OCI-LY7 (cell line): ENCODE measurements around the gene AHCY. TPM values are rescaled to one million over a fixed set of nuclear protein-coding genes. Genes with fewer than 3 reads are reported as not detected.

ENCODE experiments used
- BruUV-seq: library from RNA; stranded (reverse); fragments of 400-500 nt; replicated peaks from 2 replicates; lab custom pipeline; 2021; lab: Mats Ljungman, UMichigan
- CTCF ChIA-PET: fragments of 300-600 bp; sonication (Branson Sonifier 250); formaldehyde crosslinking; loops from one replicate; lab custom pipeline; 2022; ENCODE audit warnings: antibody characterized with exemption; ENCODE audit not compliant: unreplicated experiment; lab: Charles Lee
- POLR2A ChIA-PET: fragments of 300-600 bp; sonication (Branson Sonifier 250); formaldehyde crosslinking; loops from one replicate; lab custom pipeline; 2022; ENCODE audit warnings: antibody characterized with exemption; lab: Charles Lee
- DNase-seq: peaks from one replicate; pipeline ENCODE4 v3.0.0-alpha.2; 2015; ENCODE audit warnings: low spot score
- H2AFZ ChIP-seq: fragments of 200-600 bp; sonication (generic), shearing (Covaris generic); 2 replicates; pipeline ENCODE4 v1.6.1; 2014; ENCODE audit warnings: mild to moderate bottlenecking, antibody characterized with exemption, low read length, moderate library complexity
- H3K27ac ChIP-seq: fragments of 200-600 bp; sonication (generic); 2 replicates; pipeline ENCODE4 v1.5.1; 2014; ENCODE audit warnings: mixed run types, low read depth, mild to moderate bottlenecking, moderate library complexity, low read length, inconsistent platforms; ENCODE audit not compliant: poor library complexity, severe bottlenecking
- H3K36me3 ChIP-seq: fragments of 200-600 bp; sonication (generic); 2 replicates; pipeline ENCODE4 v1.6.1; 2014; ENCODE audit warnings: mild to moderate bottlenecking, antibody characterized with exemption, low read length, moderate library complexity, mixed read lengths; ENCODE audit not compliant: insufficient read depth
- H3K4me1 ChIP-seq: fragments of 200-600 bp; sonication (generic); 2 replicates; pipeline ENCODE4 v1.5.1; 2014; ENCODE audit warnings: mild to moderate bottlenecking, low read length; ENCODE audit not compliant: insufficient read depth, poor library complexity, severe bottlenecking
- H3K4me2 ChIP-seq: fragments of 200-600 bp; sonication (generic); 2 replicates; pipeline ENCODE4 v1.6.1; 2014; ENCODE audit warnings: mild to moderate bottlenecking, low read length
- H3K4me3 ChIP-seq: fragments of 200-600 bp; sonication (generic); 2 replicates; pipeline ENCODE4 v1.5.1; 2014; ENCODE audit warnings: mild to moderate bottlenecking, low read depth, low read length; ENCODE audit not compliant: poor library complexity, severe bottlenecking
- H3K79me2 ChIP-seq: fragments of 200-600 bp; sonication (generic); 2 replicates; pipeline ENCODE4 v1.6.1; 2016; ENCODE audit warnings: low read depth, mild to moderate bottlenecking, low read length, moderate library complexity, mixed read lengths; ENCODE audit not compliant: insufficient read depth
- H3K9me2 ChIP-seq: fragments of 200-600 bp; sonication (generic); 2 replicates; pipeline ENCODE4 v1.6.1; 2016; ENCODE audit warnings: mild to moderate bottlenecking, low read length, mixed read lengths; ENCODE audit not compliant: insufficient read depth
- H3K9me3 ChIP-seq: fragments of 200-600 bp; sonication (generic); 2 replicates; pipeline ENCODE4 v1.6.1; 2014; ENCODE audit warnings: mild to moderate bottlenecking, mixed run types, low read length, mixed read lengths
- H4K20me1 ChIP-seq: fragments of 200-600 bp; sonication (generic); 2 replicates; pipeline ENCODE4 v1.6.1; 2014; ENCODE audit warnings: mild to moderate bottlenecking, antibody characterized with exemption, low read length, moderate library complexity, mixed read lengths; ENCODE audit not compliant: insufficient read depth
- EZH2phosphoT487 ChIP-seq: fragments of 200-600 bp; sonication (generic); IDR thresholded peaks from 2 replicates; pipeline ENCODE4 v1.6.1; 2018; ENCODE audit warnings: low read depth, borderline replicate concordance, mild to moderate bottlenecking, mixed run types, antibody characterized with exemption, low read length, moderate library complexity, mixed read lengths
- intact Hi-C: fragments of 100-400 bp; cut with micrococcal nuclease; formaldehyde crosslinking; loops from one replicate; pipeline ENCODE4 v1.10.0; 2022; ENCODE audit not compliant: unreplicated experiment
- total RNA-seq, 2 experiments: library from RNA; depleted of rRNA in 1 of 2; stranded (reverse); fragments of >200 nt in 1 of 2; shearing (Covaris generic) in 1 of 2; gene quantifications; 2 replicates each; pipeline ENCODE4 v1.2.3, GENCODE V29; 2014 to 2022
- TF ChIP-seq, protein P1 (sequence below): fragments of 200-600 bp; sonication (generic); conservative IDR thresholded peaks from 2 replicates; pipeline ENCODE4 v1.5.1; 2014; ENCODE audit warnings: mild to moderate bottlenecking, antibody characterized with exemption, low read length, moderate library complexity, mixed read lengths

Gene AHCY
- total RNA-seq, 2 experiments from 2014 or later = 133 to 218 TPM

DNA sequence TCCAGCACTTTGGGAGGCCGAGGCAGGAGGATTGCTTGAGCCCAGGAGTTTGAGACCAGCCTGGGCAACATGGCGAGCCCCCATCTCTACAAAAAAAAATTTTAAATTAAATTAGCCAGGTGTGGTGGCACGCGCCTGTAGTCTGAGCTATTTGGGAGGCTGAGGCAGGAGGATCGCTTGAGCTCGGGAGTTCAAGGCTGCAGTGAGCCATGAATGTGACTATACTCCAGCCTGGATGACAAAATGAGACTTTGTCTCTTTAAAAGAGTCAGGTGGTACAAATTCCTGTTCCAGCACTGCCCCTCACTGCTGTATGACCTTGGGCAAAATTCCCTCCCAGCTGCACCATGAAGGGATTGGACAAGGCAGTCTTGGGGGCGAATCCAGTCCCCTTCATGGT lies 28.5 kb downstream of the AHCY start:
- BruUV-seq = no TSS peak
- peaks cover 85% of the 10 kb centered on the region for H3K36me3 ChIP-seq
- CTCF ChIA-PET = no interaction called here
- no peaks in the 10 kb centered on the region for H3K9me2 ChIP-seq
- POLR2A ChIA-PET = interaction anchor here (0.6 kb wide), 1 partner anchor 110 kb away, joined by 7 read pairs; no protein-coding TSS in a partner anchor
- no peak overlapping the region for H3K4me2 ChIP-seq
- TF ChIP-seq, protein P1, sequence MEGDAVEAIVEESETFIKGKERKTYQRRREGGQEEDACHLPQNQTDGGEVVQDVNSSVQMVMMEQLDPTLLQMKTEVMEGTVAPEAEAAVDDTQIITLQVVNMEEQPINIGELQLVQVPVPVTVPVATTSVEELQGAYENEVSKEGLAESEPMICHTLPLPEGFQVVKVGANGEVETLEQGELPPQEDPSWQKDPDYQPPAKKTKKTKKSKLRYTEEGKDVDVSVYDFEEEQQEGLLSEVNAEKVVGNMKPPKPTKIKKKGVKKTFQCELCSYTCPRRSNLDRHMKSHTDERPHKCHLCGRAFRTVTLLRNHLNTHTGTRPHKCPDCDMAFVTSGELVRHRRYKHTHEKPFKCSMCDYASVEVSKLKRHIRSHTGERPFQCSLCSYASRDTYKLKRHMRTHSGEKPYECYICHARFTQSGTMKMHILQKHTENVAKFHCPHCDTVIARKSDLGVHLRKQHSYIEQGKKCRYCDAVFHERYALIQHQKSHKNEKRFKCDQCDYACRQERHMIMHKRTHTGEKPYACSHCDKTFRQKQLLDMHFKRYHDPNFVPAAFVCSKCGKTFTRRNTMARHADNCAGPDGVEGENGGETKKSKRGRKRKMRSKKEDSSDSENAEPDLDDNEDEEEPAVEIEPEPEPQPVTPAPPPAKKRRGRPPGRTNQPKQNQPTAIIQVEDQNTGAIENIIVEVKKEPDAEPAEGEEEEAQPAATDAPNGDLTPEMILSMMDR = no peak
- no peak for TF ChIP-seq EZH2phosphoT487
- no peak overlapping the region for H3K27ac ChIP-seq
- intact Hi-C loops = no loop called here
- H4K20me1 ChIP-seq = no peaks in the 10 kb centered on the region
- no peak overlapping the region for H2AFZ ChIP-seq
- no peak overlapping the region for H3K4me3 ChIP-seq
- DNase-seq = no peak
- H3K79me2 ChIP-seq = no peaks in the 10 kb centered on the region
- no peaks in the 10 kb centered on the region for H3K4me1 ChIP-seq
- no peaks in the 10 kb centered on the region for H3K9me3 ChIP-seq

GRCh38 chr20:34271956-34272355 lies 31.2 kb downstream of the AHCY start:
- Histone ChIP-seq H4K20me1 (no peaks in the 10 kb centered on the region), H3K9me2 (no peaks in the 10 kb centered on the region), H3K9me3 (no peaks in the 10 kb centered on the region), H2AFZ (no peak overlapping the region), H3K4me1 (no peaks in the 10 kb centered on the region), H3K4me3 (no peak overlapping the region), H3K36me3 (peaks cover 77% of the 10 kb centered on the region), H3K4me2 (no peak overlapping the region), H3K79me2 (no peaks in the 10 kb centered on the region), H3K27ac (no peak overlapping the region)
- DNase-seq = no peak
- POLR2A ChIA-PET = interaction anchor here (0.5 to 0.7 kb wide), 2 partner anchors 168 to 1540 kb away, joined by 3 read pairs; no protein-coding TSS in a partner anchor
- TF ChIP-seq EZH2phosphoT487 = no peak
- TF ChIP-seq, protein P1 = no peak
- CTCF ChIA-PET = no interaction called here
- intact Hi-C loops = no loop called here
- no TSS peak for BruUV-seq

GRCh38 chr20:34269996-34270627 lies 33.0 kb downstream of the AHCY start:
- POLR2A ChIA-PET = interaction anchor here (0.7 kb wide), 1 partner anchor 245 kb away, joined by 4 read pairs; no protein-coding TSS in a partner anchor

More at GRCh38 chr20:34269996-34270627, 33.0 kb downstream of the AHCY start:
- H3K4me1 ChIP-seq = no peaks in the 10 kb centered on the region
- intact Hi-C loops = no loop called here
- DNase-seq = no peak
- no peaks in the 10 kb centered on the region for H3K9me2 ChIP-seq
- TF ChIP-seq, protein P1 = no peak
- TF ChIP-seq EZH2phosphoT487 = no peak
- H2AFZ ChIP-seq = no peak overlapping the region
- no peaks in the 10 kb centered on the region for H4K20me1 ChIP-seq
- no peak overlapping the region for H3K4me3 ChIP-seq
- CTCF ChIA-PET = no interaction called here
- H3K9me3 ChIP-seq = no peaks in the 10 kb centered on the region
- H3K4me2 ChIP-seq = no peak overlapping the region
- H3K36me3 ChIP-seq = peaks cover 58% of the 10 kb centered on the region
- BruUV-seq = no TSS peak
- no peaks in the 10 kb centered on the region for H3K79me2 ChIP-seq
- no peak overlapping the region for H3K27ac ChIP-seq
